ENCODE results near the gene FYB2.
A peak's percentile ranks its signal among the peaks of the same experiment; 100 is the strongest.

The FYB2 gene

DNA sequence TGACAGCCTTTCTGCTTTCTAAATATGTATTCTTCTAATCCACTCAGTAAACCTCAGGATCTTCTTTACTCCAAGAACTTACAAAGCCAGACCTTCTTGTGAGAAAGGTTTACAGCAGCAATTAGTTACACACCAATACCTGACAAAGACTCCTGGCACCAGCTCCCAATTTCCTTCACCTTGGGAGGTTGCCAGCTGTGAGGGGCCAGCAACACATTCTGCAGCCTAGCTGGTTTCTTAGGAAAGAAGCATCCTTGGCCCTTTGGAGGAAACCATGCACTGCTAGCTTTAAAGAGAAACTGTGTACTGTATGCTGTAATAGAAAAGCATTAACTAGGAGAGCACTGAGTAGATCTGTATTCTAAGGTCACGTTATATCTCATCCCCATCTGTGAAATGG lies 10.8 kb downstream of the FYB2 start:
- in situ Hi-C loops (cut with MboI; ENCODE audit: low sequenced_read_pairs, unreplicated experiment): no loop called here
- TF ChIP-seq, protein P1, sequence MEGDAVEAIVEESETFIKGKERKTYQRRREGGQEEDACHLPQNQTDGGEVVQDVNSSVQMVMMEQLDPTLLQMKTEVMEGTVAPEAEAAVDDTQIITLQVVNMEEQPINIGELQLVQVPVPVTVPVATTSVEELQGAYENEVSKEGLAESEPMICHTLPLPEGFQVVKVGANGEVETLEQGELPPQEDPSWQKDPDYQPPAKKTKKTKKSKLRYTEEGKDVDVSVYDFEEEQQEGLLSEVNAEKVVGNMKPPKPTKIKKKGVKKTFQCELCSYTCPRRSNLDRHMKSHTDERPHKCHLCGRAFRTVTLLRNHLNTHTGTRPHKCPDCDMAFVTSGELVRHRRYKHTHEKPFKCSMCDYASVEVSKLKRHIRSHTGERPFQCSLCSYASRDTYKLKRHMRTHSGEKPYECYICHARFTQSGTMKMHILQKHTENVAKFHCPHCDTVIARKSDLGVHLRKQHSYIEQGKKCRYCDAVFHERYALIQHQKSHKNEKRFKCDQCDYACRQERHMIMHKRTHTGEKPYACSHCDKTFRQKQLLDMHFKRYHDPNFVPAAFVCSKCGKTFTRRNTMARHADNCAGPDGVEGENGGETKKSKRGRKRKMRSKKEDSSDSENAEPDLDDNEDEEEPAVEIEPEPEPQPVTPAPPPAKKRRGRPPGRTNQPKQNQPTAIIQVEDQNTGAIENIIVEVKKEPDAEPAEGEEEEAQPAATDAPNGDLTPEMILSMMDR (IDR thresholded peaks at IDR 0.05; ENCODE audit: borderline replicate concordance, control extremely low read depth, extremely low read depth, insufficient read depth, missing control alignments): no peak
- no peak for DNase-seq (ENCODE audit: low spot score)

DNA sequence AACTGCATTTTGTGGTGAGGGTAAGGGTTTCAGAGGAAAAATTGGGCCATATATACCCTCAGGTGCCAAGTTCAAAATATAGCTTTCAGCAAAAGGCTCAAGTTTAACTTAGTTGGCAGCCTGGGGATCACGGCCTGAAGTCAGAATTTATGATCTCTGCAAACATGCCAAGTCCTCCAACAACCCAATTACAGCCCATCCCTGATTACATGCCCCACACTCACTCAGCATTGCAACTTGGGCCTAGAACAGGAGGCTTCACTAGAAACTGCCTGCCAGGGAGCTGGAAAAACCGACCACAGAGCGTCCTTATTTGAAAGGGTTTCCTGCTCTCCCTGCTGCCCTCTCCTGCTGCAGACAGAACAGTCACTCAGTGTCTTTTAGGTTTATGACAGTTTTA lies 12.4 kb downstream of the FYB2 start:
- no peak for DNase-seq (ENCODE audit: low spot score)
- TF ChIP-seq, protein P1 (IDR thresholded peaks at IDR 0.05; ENCODE audit: borderline replicate concordance, control extremely low read depth, extremely low read depth, insufficient read depth, missing control alignments): no peak
- in situ Hi-C loops (cut with MboI; ENCODE audit: low sequenced_read_pairs, unreplicated experiment): no loop called here

DNA sequence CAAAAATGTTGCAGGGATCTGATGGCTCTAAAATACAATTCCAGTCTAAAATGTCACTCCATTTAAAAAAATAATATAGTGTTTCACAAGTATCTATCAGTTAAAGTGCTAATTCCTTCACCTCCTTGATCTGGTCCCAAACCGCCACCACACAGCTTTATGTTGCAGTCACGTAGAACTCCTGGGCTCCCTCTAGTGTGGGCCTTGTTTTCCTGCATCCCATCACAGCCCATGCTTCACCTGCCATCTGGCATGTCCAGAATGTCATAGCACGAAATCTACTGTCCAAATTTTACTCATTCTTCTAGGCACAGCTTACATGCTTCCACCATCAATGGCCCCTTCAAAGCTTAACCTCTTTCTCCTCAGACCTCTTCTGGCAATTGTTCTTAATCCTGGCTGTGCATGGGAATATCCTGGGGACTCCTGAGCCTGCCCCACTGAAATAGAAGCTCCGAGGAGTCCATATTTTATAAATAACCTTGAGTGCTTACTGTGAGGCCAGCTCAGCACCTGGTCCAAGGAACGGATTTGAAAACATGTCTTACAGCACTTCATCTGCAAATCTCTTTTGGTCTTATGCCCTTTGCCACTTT lies 15.5 kb downstream of the FYB2 start:
- DNase-seq (ENCODE audit: low spot score): no peak
- in situ Hi-C loops (cut with MboI; ENCODE audit: low sequenced_read_pairs, unreplicated experiment): no loop called here
- TF ChIP-seq, protein P1 (IDR thresholded peaks at IDR 0.05; ENCODE audit: borderline replicate concordance, control extremely low read depth, extremely low read depth, insufficient read depth, missing control alignments): peak; percentile 53

DNA sequence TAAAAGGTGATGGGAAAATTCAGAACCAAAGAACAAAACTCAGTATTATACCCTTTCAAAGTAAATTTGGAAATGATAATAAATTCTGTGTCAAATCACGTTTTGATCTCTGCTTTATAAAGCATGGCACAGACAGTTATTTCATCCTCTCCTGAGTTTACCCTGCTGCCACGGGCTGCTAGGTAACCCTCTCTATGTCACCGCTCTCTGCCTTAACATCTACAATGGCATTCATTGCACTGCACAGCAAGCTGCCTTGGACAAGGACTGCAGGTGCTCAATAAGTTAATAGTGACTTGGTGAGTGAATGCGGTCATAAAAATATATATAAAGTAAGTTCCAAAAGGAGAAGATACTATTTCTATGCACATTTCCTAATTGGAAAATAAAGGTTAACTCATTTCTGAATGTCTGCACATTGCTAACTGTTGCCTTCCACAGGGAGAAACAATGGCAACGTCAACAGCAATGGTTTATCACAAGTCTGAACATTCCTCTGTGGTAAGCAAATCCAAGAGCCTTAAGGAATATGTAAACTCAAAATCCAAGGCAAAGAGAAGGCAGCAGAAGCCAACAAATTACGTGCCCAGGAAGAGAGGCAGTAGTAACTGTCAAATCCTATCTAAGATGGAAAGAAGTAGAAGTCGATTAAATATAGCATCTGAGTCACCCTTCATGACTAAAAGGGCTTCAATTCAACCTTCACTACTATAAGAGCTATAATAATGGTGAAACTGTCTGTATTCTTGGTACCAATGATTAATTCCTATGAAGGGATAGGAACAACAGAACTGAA lies 19.4 kb downstream of the FYB2 start:
- no peak for DNase-seq (ENCODE audit: low spot score)
- in situ Hi-C loops (cut with MboI; ENCODE audit: low sequenced_read_pairs, unreplicated experiment): no loop called here
- TF ChIP-seq, protein P1 (IDR thresholded peaks at IDR 0.05; ENCODE audit: borderline replicate concordance, control extremely low read depth, extremely low read depth, insufficient read depth, missing control alignments): no peak

DNA sequence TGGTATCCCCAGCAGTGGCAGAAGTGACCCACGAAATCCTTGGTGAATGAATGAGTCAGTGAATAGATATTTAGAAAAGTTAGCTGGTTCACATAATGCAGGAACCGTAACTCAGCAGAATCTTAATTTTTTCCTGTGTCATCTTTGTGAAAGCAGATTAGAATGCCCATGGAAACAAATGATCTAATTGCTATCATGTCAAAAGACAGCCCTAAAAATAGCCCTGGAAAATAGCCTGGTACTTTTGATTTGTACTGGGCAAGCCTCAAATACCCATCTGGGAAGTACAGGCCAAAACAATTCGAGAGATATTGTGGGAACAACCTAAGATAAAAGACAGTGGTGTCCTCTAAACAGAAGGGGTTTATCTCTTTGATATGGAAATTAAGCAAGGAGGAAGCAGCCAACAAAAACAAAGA lies 21.1 kb downstream of the FYB2 start:
- in situ Hi-C loops (cut with MboI; ENCODE audit: low sequenced_read_pairs, unreplicated experiment): no loop called here
- TF ChIP-seq, protein P1 (IDR thresholded peaks at IDR 0.05; ENCODE audit: borderline replicate concordance, control extremely low read depth, extremely low read depth, insufficient read depth, missing control alignments): no peak
- no peak for DNase-seq (ENCODE audit: low spot score)

DNA sequence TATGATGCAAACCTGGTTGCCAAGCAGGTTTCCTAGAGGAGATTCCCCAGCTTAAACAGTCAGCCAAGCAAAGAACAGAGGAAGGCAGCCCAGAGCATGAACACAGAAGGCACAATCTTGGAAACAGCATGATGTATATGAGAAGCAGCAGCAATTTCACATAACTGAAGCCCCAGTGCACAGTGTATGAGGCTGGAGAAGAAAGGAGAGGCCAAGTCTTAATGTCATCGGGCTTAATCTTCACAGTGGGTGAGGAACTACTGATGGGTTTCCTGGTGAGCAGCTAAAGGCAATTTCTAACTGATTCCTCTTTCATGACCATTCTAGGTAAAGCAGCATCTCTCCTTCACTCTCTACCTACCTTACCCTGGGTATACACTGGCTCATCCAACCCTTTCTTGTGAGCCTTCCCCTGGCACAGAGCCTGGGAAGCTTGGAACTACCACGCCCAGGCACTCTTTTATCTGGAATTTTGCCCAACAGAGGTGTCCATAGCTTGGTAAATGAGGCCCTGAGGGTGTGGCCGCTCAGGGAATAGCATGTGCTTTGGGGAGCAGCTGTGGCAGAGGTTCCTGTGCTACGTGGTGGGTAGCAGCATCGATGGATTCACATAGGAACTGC lies 22.0 kb downstream of the FYB2 start:
- in situ Hi-C loops (cut with MboI; ENCODE audit: low sequenced_read_pairs, unreplicated experiment): no loop called here
- TF ChIP-seq, protein P1 (IDR thresholded peaks at IDR 0.05; ENCODE audit: borderline replicate concordance, control extremely low read depth, extremely low read depth, insufficient read depth, missing control alignments): no peak
- DNase-seq (ENCODE audit: low spot score): no peak

All from GM13976 (cell line).